AG20443 (cell line): ENCODE measurements around the gene KRT76.

Experiments used
- DNase-seq: peaks from one replicate; pipeline ENCODE4 v3.0.0; 2012; ENCODE audit warnings: low spot score, mixed read lengths

The KRT76 gene

DNA sequence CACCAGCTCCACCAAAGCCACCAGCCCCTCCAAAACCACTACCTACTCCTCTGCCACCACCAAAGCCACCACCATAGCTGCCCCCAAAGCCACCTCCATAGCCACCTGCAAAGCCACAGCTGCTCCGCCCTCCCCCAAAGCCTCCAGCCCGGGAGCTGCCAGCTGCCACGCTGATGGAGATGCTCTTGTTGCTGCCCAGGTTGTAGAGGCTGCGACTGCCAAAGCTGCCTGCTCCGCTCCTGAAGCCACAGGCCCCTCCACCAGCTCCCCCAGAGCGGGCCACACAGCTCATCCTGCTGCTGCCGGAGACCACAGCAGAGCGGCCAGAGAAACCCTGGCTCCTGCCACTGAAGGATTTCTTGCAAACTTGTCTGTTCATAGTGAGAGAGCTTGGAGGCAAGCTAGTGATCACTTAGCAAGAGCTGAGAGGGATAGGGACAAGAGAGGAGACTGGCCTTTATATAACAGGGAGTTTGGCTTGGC lies at the start of gene KRT76:
TSS of gene KRT76 (minus strand) at position 433 of the 483 bp plus-strand sequence. CDS start at position 379, 54 bp downstream.
- DNase-seq, result no peak

DNA sequence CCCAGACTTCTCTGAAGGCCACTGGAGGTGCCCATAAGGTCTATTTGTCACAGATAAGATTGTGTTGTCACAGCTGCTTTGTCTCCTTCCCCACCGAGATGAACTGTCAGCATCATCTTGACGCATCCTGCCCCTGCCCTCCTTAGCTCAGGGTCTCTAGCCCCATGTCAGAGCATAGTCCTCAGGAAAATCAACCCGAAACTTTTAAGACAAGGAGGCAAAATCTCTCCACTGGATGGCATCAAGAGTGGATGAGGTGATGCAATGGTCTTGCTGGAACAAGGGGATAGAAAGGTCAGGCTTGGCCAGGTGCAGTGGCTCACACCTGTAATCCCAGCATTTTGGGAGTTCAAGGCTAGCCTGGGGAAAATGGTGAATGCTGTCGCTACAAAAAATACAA lies 48.8 kb upstream of the KRT76 start:
- no peak for DNase-seq

DNA sequence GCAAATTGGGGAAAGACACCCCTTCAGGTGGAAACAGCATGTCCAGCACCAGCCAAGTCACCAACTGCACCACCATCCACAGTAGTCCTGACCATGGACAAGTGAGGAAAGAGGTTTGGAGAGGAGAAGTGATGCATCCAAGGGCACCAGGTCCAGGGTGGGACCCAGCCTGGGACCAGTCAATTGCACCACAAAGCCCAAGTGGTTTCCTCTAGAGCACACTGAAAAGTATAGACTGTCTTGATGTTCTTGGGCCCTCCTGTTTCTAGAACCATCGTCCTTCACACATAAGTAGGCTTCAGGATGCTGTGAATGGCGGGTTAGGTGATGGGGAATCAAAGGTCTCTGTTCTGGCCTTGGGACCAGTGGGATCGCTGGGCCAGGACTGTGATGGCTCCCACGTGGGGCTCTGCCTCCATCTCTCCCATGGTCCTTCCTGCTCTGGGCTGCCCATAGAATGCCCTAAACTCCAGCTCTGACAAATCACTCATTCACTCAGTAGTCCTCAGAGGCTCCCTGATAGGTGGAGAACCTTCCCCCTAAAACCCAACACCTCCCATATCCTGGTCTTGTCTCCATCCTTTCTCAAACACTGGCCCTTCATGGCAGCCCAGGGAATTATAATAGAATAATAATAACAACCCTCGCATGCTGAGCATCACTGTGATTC lies 47.7 kb upstream of the KRT76 start:
- no peak for DNase-seq

DNA sequence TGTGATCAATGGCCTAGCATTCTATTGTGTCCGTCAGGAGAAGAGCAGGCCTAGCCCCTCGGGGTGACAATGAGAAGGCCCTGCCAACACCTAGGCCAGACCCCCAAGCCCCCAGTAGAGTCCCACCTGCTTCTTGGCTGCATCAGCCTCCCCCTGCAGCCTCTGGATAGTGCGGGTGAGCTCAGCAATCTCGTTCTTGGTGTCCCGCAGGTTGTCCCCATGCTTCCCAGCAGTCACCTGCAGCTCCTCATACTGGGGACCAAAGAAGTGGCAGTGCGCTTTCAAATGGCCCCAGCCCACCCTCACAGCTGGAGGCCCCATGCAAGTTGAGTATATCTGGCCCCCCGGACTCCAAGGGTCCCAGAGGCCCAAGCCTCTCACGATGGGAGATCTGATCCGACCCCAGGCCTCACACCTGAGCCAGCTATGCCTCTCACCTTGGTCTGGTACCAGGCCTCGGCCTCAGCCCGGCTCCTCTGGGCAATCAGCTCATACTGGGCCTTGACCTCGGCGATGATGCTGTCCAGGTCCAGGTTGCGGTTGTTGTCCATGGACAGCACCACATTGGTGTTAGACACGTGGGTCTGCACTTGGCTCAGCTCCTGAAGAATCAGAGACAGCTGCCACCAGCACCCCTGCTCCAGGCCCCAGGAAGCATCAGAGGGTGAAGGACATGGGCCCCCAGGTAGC lies 46.8 kb upstream of the KRT76 start:
- DNase-seq, result no peak

DNA sequence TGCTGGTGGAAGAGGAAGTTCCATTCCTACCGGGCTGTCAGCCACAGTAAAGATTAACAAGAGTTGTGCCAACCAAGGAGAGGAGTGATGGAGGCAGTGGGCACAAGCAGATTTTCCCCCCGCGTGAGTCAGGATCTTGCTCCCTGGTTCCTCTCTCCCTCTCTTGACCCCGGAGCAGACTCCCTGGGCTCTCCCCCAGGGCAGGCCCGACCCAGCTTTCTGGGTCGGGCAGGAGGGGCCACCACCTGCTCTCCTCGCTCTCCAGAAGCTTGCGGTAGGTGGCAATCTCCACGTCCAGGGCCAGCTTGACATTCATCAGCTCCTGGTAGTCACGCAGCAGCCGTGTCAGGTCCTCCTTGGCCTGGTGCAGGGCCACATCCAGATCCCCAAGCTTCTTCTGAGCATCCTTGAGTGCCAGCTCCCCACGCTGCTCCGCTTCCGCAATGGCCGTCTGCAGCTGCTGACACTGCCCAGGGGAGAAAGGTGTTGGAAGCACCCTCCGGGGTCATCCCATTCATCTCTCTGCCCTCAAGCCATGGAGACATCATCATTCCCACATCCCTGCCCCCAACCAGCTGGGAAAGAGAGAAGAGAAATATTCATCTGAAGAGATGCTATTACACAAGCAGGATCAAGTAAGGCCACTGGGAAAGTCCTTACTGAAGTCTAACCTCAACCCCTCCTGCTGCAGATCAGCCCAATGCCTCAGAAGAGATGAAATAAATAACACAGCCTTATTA lies 45.8 kb upstream of the KRT76 start:
- DNase-seq, result no peak

DNA sequence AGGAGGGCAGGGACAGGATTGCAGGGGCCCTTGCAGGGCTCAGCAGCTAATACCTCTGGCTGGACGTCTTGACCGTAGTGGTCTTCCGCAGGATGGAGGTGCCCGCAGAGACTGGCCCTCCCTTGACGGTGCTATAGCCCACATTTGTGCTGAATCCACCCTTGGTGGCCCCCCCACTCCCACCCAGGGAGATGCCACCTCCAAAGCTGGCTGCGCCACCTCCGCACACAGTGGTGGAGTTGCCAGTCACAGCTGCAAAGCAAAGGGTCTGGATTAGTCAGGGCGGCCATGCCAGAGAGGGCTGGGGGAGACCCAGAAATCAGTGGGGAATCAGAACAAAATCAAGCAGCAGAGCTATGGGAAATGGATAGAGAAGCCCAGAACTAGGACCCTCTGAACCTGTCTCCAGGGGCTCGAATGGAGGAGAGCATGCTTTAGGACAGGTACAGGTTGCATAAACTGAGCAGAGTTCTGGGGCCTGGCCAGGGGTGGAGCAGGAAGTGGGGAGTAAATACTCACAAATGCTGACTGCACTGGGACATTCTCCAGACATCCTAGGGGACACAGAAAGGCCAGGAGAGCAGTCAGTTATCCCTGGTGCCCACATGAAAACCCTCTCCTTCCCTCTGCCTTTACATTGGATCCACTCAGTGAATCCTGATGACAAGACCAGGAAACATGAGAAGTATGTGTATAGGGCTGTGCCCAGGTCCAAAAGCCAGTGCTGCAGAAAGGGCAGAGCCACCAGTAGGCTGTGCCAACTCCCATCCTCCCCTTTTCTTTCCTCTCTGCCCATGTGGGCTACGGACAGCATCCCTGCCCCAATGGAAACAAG lies 44.9 kb upstream of the KRT76 start:
- peak; percentile 30 for DNase-seq

DNA sequence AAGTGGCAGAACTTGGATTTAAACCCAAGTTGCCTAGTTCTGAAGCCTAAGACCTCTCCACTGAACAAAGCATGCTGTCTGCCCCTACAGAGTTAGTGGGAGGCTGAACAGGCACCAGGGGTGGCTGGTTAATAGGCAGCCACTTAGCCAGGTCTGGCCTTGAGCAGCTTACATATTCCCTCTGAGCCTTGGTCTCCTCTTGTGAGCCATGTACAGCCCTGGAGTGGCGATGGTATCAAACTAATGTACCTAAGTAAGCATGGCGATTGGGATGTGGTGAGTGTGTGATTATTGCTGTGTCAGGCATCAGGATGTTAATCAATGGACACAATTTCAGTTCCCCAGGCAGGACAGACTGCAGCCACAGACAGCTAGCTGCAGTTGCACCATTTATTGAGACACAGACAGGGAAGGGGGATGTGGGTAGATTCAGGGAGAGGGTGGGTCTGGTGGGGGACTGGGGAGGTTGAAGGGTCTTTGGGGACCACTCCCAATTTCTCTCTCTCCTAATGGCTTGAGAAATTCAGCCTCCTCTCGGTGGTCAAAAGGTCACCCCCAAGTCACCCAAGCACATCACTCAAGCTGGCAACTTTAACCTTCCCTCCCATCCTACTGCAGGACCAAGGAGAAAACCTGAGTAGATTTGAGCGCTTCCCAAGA lies 44.1 kb upstream of the KRT76 start:
- DNase-seq, result no peak

DNA sequence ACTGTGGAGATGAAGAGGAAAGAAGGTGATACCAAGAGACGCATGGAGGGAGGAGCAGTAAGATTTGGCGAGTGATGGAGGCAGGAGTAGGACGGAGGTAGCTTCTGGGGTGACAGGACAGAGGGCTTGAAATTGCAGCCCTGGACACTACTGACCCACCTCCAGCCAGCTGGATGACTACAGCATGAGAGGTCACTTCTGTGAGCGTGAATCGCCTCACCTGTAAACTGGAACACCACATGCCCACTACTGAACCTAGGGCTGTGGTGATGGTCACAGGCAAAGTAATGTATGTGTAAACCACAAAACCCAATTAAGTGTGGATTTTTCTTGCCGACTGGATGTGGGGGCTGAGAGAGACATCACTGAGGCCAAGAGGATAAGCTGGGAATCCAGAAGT lies 43.4 kb upstream of the KRT76 start:
- no peak for DNase-seq

DNA sequence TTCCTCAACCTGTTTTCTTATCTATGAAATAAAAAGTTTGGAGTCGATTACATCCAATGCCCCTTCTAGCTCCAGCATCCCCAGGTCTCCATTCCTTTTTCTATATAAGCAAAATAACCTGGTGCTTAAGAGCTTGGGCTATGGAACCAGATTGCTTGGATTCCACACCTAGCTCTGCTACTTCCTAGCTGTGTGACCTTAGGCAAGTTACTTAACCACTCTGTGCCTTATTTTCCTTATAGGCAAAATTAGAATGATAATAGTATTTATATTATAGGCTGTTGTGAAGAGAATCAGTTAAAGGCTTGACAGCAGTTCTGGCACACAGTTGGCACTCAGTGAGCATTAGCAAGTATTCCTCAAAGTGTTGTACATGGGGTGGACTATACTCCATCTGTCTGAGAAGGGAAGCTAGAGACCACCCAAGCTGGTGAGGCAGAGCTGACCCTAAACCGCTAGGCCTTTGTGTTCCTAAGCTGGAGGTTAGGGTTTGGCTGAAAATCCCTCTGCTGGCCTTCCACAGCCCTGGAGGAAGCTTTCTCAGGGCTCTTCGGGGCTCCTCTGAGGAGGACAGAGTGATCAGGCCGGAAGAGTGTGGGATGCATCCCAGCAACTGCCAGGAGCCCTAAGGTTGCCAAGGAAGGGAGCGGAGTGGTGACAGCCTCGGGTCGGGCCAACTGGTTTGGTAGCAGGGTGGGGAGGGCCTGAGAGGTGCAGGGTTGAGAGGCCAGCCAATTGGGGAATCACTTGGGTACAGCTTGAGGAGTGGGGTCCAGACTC lies 42.8 kb upstream of the KRT76 start:
- no peak for DNase-seq

DNA sequence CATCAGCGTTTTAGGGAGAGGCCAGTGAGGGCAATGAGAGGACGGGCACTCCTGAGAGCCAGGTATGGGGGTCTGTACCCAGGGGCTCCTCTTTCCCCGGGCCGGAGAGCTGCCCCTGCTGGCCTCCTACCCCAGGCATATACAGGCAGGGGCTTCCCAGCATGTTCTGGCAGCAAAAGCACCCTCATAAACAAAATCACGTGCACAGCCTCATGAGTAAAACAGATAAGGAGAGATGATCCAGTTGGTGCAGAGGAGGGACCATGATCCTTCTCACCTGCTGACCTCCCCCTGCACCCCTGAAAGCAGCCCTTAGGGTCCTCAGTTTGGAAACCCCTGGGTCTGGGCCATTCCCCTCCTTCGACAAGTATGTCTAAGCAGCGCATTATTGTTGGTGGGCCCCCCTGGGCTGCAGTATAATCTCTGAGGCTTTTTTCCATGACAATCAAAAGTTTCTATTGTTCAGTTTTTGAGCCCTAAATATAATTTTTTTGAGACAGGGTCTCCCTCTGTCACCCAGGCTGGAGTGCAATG lies 41.8 kb upstream of the KRT76 start:
- DNase-seq, result no peak

DNA sequence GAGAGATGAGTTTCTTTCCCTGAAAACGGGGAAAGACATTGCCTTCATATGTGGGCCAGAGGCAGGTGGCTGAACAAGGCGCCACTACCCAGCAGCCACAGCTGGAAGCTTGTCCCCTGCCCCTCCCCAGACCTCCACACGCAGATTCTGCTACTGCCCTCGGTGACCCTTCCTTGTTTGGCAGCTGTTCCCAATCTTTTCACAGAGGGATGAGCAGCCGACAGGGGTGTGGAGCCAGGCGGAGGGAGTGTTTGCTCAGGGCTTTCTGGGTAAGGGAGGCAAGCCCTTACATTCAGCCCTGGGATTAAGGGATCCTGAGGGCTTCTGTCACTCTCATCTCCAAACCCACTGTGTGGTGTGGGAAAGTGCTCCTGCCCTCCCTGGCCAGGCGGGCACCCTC lies 41.2 kb upstream of the KRT76 start:
- no peak for DNase-seq

DNA sequence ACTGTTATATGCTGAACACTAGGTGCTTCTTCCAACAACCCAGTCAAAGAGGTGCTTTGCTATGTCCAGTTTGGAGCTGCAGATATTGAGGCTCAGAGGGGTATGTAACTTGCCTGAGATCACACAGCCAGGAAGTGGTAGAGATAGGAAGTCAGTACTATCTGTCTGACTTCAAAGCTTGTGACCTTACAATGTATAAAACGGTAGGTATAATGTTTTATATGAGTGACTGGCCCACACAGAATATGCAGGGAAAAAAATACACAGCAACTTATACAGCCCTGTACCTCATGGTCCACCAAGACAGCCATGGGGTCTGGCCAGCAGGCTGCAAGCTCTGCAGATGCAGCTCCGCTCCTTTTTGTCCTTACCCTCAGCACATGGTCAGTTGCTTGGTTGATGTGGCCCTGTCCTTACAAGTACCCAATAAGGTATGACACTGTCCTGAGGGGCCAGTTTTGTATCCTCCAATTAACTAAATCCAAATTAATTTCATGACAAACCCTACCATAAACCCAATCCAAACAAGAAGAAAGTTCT lies 40.6 kb upstream of the KRT76 start:
- no peak for DNase-seq

DNA sequence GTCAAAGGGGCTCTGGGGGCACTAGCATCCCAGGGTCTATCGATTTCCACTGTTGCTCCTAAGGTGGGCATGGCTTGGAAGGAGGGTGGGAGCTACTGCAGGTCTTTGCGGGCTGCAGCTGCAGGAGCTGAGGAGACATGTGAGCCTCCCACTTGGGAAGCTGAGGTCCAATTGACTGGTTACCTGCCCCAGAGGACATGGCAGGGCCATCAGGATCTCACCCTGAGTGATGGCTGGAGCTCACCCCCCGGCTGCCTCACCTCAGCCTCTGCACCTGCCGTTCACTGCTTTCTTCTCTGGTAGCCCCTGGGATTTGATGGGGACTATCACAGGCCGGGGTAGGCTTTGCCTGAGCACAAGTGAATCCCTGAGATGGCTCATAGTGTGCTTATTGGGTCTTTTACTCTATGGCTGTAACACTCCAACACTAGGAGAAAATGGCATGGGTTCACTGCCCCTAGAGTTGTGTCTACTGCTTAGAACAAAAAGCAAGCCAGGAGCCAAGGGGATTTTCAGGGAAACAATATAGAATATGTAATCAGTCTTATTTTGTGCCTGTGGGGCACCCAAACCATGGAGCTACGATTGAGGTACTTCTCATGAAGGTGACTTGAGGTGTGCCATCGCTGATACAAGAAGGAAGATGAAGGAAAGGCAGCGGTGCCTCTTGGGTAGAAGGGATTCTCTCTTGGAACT lies 40.0 kb upstream of the KRT76 start:
- no peak for DNase-seq

DNA sequence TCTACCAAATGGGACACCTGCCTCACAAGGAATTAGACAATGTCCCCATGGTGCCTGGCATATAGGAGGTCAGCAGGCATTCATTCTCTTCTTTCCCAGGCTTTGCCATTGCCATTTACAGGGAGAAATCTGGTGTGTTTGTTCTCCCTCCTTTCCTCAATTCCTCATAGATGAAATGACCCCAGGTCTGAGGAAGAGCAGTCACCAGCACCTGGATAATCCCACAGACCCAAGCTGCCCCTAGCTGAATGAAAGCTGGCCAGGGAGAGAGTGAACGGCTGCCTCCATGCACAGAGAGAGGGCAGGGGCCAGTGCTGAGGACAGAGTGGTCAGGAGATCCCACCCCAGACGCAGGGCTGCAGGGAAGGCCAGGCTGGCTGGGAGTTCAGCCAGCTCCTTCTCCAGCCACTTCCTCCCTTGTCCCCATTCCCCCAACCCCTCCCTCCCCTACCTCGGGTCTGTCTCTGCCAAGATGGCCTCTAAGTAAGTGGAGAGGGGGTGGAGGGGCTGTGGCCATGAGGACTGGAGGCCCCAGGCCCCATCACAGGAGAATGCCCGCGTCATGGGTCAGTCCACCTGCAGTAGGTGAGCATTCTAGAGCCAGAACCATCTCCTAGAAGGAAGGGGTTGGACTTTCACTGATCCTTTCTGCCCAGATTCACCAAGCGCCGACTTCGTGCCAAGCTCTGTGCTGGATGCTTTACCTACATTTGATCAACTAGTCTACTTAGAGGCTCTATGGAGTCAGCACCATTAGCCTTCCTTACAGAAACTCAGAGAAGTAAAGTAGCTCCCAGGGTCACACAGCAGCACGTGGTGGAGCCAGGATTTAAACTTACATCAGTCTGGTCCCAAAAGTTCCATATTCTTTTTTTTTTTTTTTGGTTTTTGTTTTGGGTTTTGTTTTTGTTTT lies 38.8 kb upstream of the KRT76 start:
- no peak for DNase-seq

DNA sequence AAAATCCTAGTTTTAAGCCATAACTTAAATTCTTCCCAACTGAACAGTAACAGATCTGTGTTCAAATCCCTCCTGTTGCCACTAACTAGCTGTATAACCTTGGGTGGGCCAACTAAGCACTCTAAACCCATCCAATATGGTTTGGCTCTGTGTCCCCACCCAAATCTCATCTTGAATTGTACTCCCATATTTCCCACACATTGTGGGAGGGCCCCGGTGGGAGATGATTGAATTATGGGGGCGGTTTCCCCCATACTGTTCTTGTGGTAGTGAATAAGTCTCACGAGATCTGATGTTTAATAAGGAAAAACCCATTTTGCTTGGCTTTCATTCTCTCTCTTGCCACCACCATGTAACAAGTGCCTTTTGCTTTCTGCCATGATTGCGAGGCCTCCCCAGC lies 38.0 kb upstream of the KRT76 start:
- DNase-seq, result no peak

DNA sequence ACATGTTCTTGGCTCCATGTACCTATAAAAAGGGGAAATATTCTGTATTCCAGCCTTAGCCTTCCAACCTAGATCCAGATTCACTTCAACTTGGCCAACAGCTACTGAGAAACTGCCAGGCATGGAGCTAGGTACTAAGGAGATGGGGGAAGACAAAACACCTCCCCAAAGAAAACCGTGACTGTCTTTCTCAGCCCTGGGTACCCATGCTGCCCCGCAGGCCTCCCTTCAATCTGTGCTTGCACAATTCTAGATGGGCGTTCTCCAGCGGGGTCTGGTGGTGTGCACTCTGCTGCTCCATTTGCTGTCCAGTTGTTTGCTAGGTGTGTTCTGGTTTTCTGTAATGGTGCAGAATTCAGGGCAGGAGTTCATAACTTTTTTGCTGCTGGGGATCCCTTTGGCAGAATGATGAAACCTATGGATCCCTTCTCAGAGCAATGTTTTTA lies 37.6 kb upstream of the KRT76 start:
- DNase-seq, result no peak

DNA sequence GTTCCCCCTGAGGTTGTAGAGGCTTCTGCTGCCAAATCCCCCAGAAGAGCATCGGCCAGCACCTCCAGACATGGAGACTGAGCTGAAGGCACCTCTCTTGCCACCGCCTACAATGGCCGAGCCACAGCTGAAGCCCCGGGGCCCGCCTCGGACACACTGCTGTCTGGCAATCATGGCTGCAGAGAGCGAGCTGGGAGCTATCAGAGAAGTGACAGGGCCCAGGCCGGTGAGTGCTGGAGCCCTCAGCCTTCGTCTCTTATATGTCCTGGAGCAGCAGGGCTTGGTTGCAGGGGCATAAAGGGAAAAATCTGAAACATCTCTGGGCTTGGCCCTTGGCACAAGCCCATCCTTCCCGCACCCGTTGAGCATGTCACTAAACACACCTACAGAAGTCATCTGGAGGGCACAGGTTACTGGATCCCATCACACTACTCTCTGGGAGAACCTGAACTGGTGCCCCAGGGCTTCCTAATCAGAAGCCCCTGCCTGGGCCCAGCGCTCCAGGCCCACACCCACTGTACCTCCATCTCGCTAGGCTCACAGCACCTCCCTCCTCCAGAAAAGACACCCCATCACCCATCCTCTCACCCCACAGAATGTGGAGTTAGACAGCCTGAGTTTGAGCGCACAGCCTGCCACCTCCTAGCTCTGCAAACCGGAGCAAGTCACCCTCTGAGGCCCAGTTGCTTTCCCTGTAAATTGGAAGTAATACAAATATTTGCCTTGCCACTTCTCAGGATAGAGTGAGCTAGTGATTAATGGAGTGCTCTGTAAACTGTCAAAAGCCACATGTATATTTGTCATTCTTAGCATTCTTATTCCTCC lies 37.0 kb upstream of the KRT76 start, which contains the start of gene KRT4:
TSS of gene KRT4 (minus strand) at position 232 of the 825 bp plus-strand sequence. CDS start at position 174, 58 bp downstream.
- peak; percentile 44 for DNase-seq
